Neural cell (in vitro differentiated cells): Measurements from ENCODE around the gene CLDN22.

ENCODE experiments used
- POLR2AphosphoS5 ChIP-seq: IDR thresholded peaks from 2 replicates; pipeline ENCODE4 v1.6.1; 2012
- RAD21 ChIP-seq: fragments of 450-650 bp; conservative IDR thresholded peaks from 2 replicates; pipeline ENCODE4 v1.6.1; 2014; ENCODE audit warnings: antibody characterized with exemption, mild to moderate bottlenecking, moderate library complexity
- TF ChIP-seq, protein P1 (sequence below): fragments of 450-650 bp; IDR thresholded peaks from 2 replicates; pipeline ENCODE4 v1.5.1; 2014; ENCODE audit warnings: antibody characterized with exemption, mild to moderate bottlenecking, moderate library complexity; ENCODE audit not compliant: poor library complexity, severe bottlenecking

DNA sequence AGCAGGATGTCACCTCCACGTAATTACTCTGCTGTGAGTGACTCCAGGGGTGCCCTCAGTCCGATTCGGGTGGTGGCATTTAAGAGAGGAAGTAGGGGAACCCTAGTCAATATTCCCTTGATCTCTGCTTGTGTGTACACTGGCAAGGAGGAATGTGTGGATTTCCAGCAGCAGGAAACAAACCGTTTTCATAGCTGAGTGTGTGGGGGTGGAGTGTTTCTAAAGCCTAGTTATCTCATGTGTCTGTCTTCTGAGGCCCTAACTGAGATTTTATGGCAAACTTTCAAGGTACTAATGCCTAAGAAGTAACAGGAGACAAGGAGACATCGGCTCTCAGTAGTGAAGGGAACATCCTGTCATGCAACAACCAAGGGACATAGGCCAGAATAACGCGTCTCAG, 8.8 kb upstream of the CLDN22 start:
- TF ChIP-seq, protein P1, sequence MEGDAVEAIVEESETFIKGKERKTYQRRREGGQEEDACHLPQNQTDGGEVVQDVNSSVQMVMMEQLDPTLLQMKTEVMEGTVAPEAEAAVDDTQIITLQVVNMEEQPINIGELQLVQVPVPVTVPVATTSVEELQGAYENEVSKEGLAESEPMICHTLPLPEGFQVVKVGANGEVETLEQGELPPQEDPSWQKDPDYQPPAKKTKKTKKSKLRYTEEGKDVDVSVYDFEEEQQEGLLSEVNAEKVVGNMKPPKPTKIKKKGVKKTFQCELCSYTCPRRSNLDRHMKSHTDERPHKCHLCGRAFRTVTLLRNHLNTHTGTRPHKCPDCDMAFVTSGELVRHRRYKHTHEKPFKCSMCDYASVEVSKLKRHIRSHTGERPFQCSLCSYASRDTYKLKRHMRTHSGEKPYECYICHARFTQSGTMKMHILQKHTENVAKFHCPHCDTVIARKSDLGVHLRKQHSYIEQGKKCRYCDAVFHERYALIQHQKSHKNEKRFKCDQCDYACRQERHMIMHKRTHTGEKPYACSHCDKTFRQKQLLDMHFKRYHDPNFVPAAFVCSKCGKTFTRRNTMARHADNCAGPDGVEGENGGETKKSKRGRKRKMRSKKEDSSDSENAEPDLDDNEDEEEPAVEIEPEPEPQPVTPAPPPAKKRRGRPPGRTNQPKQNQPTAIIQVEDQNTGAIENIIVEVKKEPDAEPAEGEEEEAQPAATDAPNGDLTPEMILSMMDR, result no peak
- no peak for TF ChIP-seq RAD21
- no peak for TF ChIP-seq POLR2AphosphoS5
